ENCODE measurements around the gene SUSD4. TPM values are rescaled to one million over a fixed set of nuclear protein-coding genes. Genes with fewer than 3 reads are reported as not detected.

Gene SUSD4
- total and polyA plus RNA-seq, 2 of the 8 experiments (the other 6 are each of a cell fraction or from before 2014, with no cell fraction given) = 3.9 to 5.2 TPM

GRCh38 chr1:223313415-223313754, 50.6 kb downstream of the SUSD4 start:
- H3K14ac ChIP-seq (ENCODE audit: insufficient read length) = no peak overlapping the region
- DNase-seq (ENCODE audit: low read depth in 1 of 2, low spot score in 2 of 2) (no peak), FAIRE-seq (no peak)
- no peak overlapping the region for H3K9ac ChIP-seq (replicated peaks in 1 of 4; ENCODE audit: extremely low read depth in 1 of 4, low read depth in 3 of 4, low read length in 3 of 4)
- no peak overlapping the region for H3K56ac ChIP-seq (replicated peaks; ENCODE audit: insufficient read length, low read depth, low read length)
- no peak overlapping the region for H2AFZ ChIP-seq (ENCODE audit: low read length)
- H3K4ac ChIP-seq (replicated peaks; ENCODE audit: insufficient read length, low read depth, low read length) = no peak overlapping the region
- no peak overlapping the region for H2BK5ac ChIP-seq (ENCODE audit: low read depth, low read length)
- H3K79me1 ChIP-seq (ENCODE audit: low read depth, low read length) = no peaks in the 10 kb centered on the region
- no peak overlapping the region for H3K4me3 ChIP-seq (ENCODE audit: extremely low read depth in 1 of 4, insufficient read depth in 2 of 4, low read depth in 3 of 4, low read length in 4 of 4)
- no peak overlapping the region for H2BK20ac ChIP-seq (ENCODE audit: low read length)
- ChIA-PET POLR2A (ENCODE audit: partially characterized antibody) (no interaction called here), CTCF (ENCODE audit: partially characterized antibody) (interaction anchor here (0.7 to 1.5 kb wide), 3 partner anchors 18 to 370 kb away, joined by 3 read pairs; no protein-coding TSS in a partner anchor)
- H2BK15ac ChIP-seq (ENCODE audit: low read length) = no peak overlapping the region
- H3K23me2 ChIP-seq (ENCODE audit: low read depth, low read length) = no peaks in the 10 kb centered on the region
- H3K79me2 ChIP-seq (ENCODE audit: control insufficient read depth in 1 of 2, insufficient read depth in 2 of 2, low read length in 2 of 2) = no peaks in the 10 kb centered on the region
- no peak overlapping the region for H4K5ac ChIP-seq (ENCODE audit: insufficient read length, low read depth, low read length)
- H3K36me3 ChIP-seq (ENCODE audit: control insufficient read depth in 2 of 4, insufficient read depth in 4 of 4, low read length in 3 of 4) = no peaks in the 10 kb centered on the region
- no peaks in the 10 kb centered on the region for H3K9me3 ChIP-seq (ENCODE audit: insufficient read depth in 2 of 2, low read depth in 1 of 2, low read length in 1 of 2)
- H3K18ac ChIP-seq (ENCODE audit: extremely low read depth, low read length) = no peak overlapping the region
- no peaks in the 10 kb centered on the region for H3K27me3 ChIP-seq (replicated peaks in 1 of 4; ENCODE audit: control insufficient read depth in 3 of 4, extremely low read depth in 1 of 4, insufficient read depth in 3 of 4, low read length in 3 of 4)
- H4K91ac ChIP-seq (replicated peaks; ENCODE audit: insufficient read length, low read length) = no peak overlapping the region
- no peak overlapping the region for H3K27ac ChIP-seq (ENCODE audit: low read depth, low read length)
- no peak overlapping the region for H2BK120ac ChIP-seq (replicated peaks; ENCODE audit: low read depth, low read length)
- no peak overlapping the region for H3K4me2 ChIP-seq (ENCODE audit: insufficient read depth in 1 of 2, low read depth in 2 of 2, low read length in 2 of 2)
- no peak overlapping the region for H3K23ac ChIP-seq (ENCODE audit: insufficient read length)
- H3K4me1 ChIP-seq (replicated peaks in 1 of 4; ENCODE audit: control insufficient read depth in 3 of 4, insufficient read depth in 4 of 4, low read length in 3 of 4) = no peaks in the 10 kb centered on the region
- H2BK12ac ChIP-seq (ENCODE audit: low read depth, low read length) = no peak overlapping the region
- no peak overlapping the region for H2AK5ac ChIP-seq (ENCODE audit: low read depth, low read length)
- no peaks in the 10 kb centered on the region for H4K20me1 ChIP-seq (replicated peaks in 1 of 2; ENCODE audit: control insufficient read depth in 1 of 2, insufficient read depth in 2 of 2, low read length in 2 of 2)
- no peak overlapping the region for H4K8ac ChIP-seq (ENCODE audit: extremely low read depth, insufficient read depth, low read length)
- no peak for TF ChIP-seq GABPA (IDR thresholded peaks at IDR 0.05; ENCODE audit: borderline replicate concordance, insufficient read depth, low read length)
- no peak for TF ChIP-seq TCF12 (IDR thresholded peaks at IDR 0.05; ENCODE audit: low read depth, low read length)

Measured in H1 (cell line).